Bronchial epithelial cell (primary cell): ENCODE data around the gene SOX14. TPM values are rescaled to one million over a fixed set of nuclear protein-coding genes. Genes with fewer than 3 reads are reported as not detected.

Experiments
- DNase-seq: peaks from one replicate; pipeline ENCODE4 v3.0.0-alpha.2; 2010; ENCODE audit warnings: low read depth
- FAIRE-seq: peaks from 2 replicates; lab custom pipeline; 2011; peaks lifted over from hg19 to GRCh38; lab: Jason Lieb, UNC
- H3K27me3 ChIP-seq: 2 replicates; pipeline ENCODE4 v1.5.1; 2011; ENCODE audit warnings: low read length; ENCODE audit not compliant: control insufficient read depth, insufficient read depth
- H3K36me3 ChIP-seq: 2 replicates; pipeline ENCODE4 v1.5.1; 2011; ENCODE audit warnings: low read length; ENCODE audit not compliant: control insufficient read depth, insufficient read depth
- H3K4me3 ChIP-seq: 2 replicates; pipeline ENCODE4 v1.5.1; 2011; ENCODE audit warnings: mild to moderate bottlenecking, low read depth, low read length, control low read depth
- total RNA-seq: library from RNA; depleted of rRNA; stranded (reverse); fragments of >200 nt; gene quantifications from 2 replicates; pipeline ENCODE4 v1.2.1, GENCODE V29; 2014
- TF ChIP-seq, protein P1 (sequence below): IDR thresholded peaks from 2 replicates; pipeline ENCODE4 v1.5.1; 2011; ENCODE audit warnings: mild to moderate bottlenecking, moderate library complexity, low read length, control low read depth, inconsistent platforms; ENCODE audit not compliant: insufficient read depth, severe bottlenecking

The SOX14 gene
- not detected in 2 replicates for total RNA-seq

DNA sequence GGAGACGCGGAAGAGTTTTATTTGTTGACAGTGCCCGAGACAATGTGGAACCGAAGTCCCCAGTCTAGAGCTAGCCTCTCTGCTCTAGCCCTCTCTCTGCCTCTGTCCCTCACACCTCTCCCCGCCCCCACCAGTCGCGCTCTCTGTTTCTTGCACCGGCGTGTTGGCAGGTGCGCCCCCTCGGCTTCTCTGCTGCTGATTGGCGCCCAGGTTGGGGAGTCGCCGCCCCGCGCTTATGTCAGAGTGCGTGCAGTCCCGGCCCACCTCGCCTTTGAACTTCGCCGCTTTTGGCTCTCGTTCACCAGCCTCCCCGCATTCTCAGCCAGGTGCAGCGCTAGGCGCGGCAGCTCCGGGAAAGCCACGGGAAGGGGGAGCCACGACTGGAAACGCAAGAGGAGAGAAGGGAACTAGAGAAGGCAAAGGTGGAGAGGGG is at the start of gene SOX14:
SOX14 (plus strand) TSS at position 315 of the 433 bp plus-strand sequence. CDS start 470 bp downstream, outside the sequence.
- Histone ChIP-seq H3K36me3 (no peaks in the 10 kb centered on the region), H3K4me3 (no peak within 1 kb of the TSS), H3K27me3 (peaks cover 72% of the 10 kb centered on the region)
- no peak for FAIRE-seq
- DNase-seq: no peak
- TF ChIP-seq, protein P1, sequence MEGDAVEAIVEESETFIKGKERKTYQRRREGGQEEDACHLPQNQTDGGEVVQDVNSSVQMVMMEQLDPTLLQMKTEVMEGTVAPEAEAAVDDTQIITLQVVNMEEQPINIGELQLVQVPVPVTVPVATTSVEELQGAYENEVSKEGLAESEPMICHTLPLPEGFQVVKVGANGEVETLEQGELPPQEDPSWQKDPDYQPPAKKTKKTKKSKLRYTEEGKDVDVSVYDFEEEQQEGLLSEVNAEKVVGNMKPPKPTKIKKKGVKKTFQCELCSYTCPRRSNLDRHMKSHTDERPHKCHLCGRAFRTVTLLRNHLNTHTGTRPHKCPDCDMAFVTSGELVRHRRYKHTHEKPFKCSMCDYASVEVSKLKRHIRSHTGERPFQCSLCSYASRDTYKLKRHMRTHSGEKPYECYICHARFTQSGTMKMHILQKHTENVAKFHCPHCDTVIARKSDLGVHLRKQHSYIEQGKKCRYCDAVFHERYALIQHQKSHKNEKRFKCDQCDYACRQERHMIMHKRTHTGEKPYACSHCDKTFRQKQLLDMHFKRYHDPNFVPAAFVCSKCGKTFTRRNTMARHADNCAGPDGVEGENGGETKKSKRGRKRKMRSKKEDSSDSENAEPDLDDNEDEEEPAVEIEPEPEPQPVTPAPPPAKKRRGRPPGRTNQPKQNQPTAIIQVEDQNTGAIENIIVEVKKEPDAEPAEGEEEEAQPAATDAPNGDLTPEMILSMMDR: no peak

DNA sequence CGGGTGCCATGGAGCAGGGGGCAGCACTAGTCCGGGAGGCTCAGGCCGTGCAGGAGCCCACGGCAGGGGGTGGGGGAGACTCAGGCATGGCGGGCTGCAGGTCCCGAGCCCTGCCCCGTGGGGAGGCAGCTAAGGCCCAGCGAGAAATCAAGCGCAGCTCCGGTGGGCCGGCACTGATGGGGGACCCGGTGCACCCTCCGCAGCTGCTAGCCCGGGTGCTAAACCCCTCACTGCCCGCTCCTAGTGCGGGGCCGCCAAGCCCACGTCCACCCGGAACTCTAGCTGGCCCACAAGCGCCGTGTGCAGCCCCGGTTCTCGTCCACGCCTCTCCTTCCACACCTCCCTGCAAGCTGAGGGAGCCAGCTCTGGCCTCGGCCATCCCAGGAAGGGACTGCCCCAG is 49.6 kb upstream of the SOX14 start:
- Histone ChIP-seq H3K36me3 (no peaks in the 10 kb centered on the region), H3K27me3 (no peaks in the 10 kb centered on the region), H3K4me3 (no peak overlapping the region)
- no peak for FAIRE-seq
- DNase-seq: no peak
- TF ChIP-seq, protein P1: no peak

DNA sequence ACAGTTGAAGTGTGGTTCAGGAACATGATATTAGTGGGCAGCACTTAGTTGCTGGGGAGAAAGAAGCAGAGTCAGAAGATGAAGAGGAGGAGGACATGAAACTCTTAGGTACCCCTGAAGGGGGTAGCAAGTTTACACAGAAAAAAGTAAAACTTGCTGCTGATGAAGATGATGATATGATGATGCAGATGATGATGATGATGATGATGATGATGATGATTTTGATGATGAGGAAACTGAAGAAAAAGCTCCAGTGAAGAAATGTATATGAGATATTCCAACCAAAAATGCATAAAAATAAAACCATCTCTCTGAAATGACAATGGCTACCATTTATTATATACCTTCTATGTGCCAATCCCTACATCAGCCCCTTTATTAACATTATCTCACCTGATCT is 39.9 kb upstream of the SOX14 start:
- TF ChIP-seq, protein P1: no peak
- Histone ChIP-seq H3K4me3 (no peak overlapping the region), H3K36me3 (no peaks in the 10 kb centered on the region), H3K27me3 (no peaks in the 10 kb centered on the region)
- DNase-seq: no peak
- FAIRE-seq: no peak

DNA sequence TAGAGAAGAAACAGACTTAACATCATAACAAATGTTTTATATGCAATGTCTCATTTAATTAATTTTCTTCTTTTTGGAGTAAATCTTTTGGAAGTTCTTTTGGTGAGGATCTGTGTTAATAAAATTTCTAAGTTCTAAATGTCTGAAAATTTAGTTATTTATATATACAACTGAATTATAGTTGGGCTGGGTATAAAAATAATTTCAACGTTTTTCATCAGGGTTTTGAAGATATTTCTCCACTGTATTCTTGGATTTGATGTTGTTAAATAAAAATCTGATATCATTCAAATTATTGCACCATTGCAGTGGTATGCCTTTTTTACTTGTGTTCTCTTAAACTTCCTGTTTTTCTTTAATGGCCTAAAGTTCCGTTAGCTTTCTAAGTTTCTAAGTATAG is 26.9 kb upstream of the SOX14 start:
- DNase-seq (no peak), FAIRE-seq (no peak)
- no peaks in the 10 kb centered on the region for H3K36me3 ChIP-seq
- H3K4me3 ChIP-seq: no peak overlapping the region
- H3K27me3 ChIP-seq: no peaks in the 10 kb centered on the region
- TF ChIP-seq, protein P1: no peak

DNA sequence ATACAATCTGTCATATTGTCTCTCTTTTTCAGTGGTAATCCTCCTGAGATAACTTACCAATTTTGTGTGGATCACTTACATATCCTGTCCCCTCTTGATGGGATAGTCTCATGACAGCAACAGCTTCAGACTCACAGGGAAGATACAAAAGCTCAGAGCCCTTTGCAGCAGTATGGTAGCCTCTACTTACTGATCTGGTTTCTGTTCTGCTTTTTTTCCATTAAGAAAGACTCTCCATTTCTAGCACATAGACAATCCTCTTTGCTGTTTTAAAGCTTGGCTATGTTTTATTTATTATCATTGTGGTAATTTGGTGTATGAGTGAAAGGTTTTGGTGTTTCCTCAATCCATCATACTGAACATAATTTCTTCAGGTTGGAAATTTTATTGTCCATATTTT is 25.4 kb upstream of the SOX14 start:
- H3K27me3 ChIP-seq: no peaks in the 10 kb centered on the region
- no peak overlapping the region for H3K4me3 ChIP-seq
- TF ChIP-seq, protein P1: no peak
- FAIRE-seq: no peak
- no peak for DNase-seq
- no peaks in the 10 kb centered on the region for H3K36me3 ChIP-seq

DNA sequence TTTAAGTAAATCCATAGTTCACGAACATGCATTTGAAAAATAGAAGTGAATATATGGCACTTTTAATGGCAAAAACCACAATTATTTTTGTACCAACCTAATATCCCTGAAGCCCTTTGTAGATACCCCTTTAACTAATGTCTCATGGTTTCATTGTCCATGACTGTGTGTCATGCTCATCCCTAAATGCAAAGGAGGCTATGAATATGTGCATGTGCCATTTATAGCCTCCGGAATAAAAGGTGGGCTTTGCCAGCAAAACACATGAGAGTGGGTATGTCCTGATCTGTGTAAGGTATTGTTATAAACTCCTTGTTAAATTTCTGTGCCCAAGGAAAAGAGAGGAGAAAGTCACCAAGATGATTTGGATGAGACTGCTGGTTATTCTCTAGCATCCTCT is 20.5 kb upstream of the SOX14 start:
- DNase-seq: no peak
- no peaks in the 10 kb centered on the region for H3K27me3 ChIP-seq
- TF ChIP-seq, protein P1: no peak

More for the DNA sequence above, 20.5 kb upstream of the SOX14 start:
- no peak for FAIRE-seq
- no peak overlapping the region for H3K4me3 ChIP-seq
- H3K36me3 ChIP-seq: no peaks in the 10 kb centered on the region
